ENCODE results near the gene WDR55. TPM values are rescaled to one million over a fixed set of nuclear protein-coding genes. Genes with fewer than 3 reads are reported as not detected.

The WDR55 gene
- total and polyA plus RNA-seq, 2 of the 4 experiments (the other 2 are of a cell fraction) = 19.0 to 20.4 TPM

- Histone ChIP-seq H3K4ac (ENCODE audit: low read depth, low read length) (no peak overlapping the region), H4K8ac (ENCODE audit: low read depth in 2 of 2, low read length in 2 of 2) (no peak overlapping the region), H3K4me1 (ENCODE audit: control insufficient read depth, insufficient read depth, low read length) (peaks cover 3% of the 10 kb centered on the region; the same call in 1 of the 2 replicates), H3K9me1 (ENCODE audit: insufficient read depth, low read length) (0 out of 2 replicates have a peak, but pooled peaks cover 3% of the 10 kb centered on the region), H3K23ac (ENCODE audit: low read depth, low read length) (no peak overlapping the region), H3K27me3 (ENCODE audit: control insufficient read depth, insufficient read depth, low read length) (no peaks in the 10 kb centered on the region), H3K4me2 (ENCODE audit: low read depth, low read length) (no peak overlapping the region), H2BK20ac (ENCODE audit: low read depth, low read length) (no peak overlapping the region), H3K79me1 (ENCODE audit: low read depth in 1 of 2, low read length in 2 of 2) (peaks cover 38 to 47% of the 10 kb centered on the region in 2 experiments), H2BK5ac (ENCODE audit: low read depth, low read length, poor library complexity, severe bottlenecking) (no peak overlapping the region), H4K91ac (ENCODE audit: insufficient read depth, low read depth, low read length) (no peak overlapping the region), H4K5ac (ENCODE audit: low read depth, low read length) (no peak overlapping the region), H3K36me3 (ENCODE audit: control insufficient read depth, insufficient read depth, low read length) (peaks cover 45% of the 10 kb centered on the region), H3K56ac (ENCODE audit: extremely low read depth, insufficient read depth, low read length) (no peak overlapping the region), H3K18ac (ENCODE audit: low read depth, low read length) (no peak overlapping the region), H3K27ac (ENCODE audit: insufficient read depth, low read length) (no peak overlapping the region), H2BK120ac (ENCODE audit: low read depth, low read length) (no peak overlapping the region), H2AFZ (replicated peaks; ENCODE audit: low read length, poor library complexity) (no peak overlapping the region), H4K20me1 (ENCODE audit: insufficient read depth, low read length) (no peaks in the 10 kb centered on the region), H2AK5ac (ENCODE audit: low read depth, low read length) (no peak overlapping the region), H3K14ac (replicated peaks; ENCODE audit: low read depth, low read length) (no peak overlapping the region), H2BK15ac (ENCODE audit: low read depth, low read length) (no peak overlapping the region), H2AK9ac (replicated peaks; ENCODE audit: low read depth, low read length, poor library complexity) (no peak overlapping the region), H3K9me3 (ENCODE audit: control insufficient read depth, insufficient read depth, low read length) (no peaks in the 10 kb centered on the region), H3K4me3 (ENCODE audit: insufficient read depth, low read depth, low read length) (no peak overlapping the region), H3K9ac (ENCODE audit: low read depth, low read length) (no peak overlapping the region)
- intact Hi-C loops (cut with micrococcal nuclease) (loop anchor here (10.0 kb wide), 1 partner anchor 452 kb away; no protein-coding TSS in a partner anchor), dilution Hi-C loops (cut with HindIII; ENCODE audit: low sequenced_read_pairs, unreplicated experiment) (no loop called here), in situ Hi-C loops (cut with MboI; ENCODE audit: low sequenced_read_pairs) (loop anchor here (25.0 kb wide), 1 partner anchor 890 kb away; no protein-coding TSS in a partner anchor)
- DNase-seq = no peak
- WGBS, 2 experiments (ENCODE audit: extremely low coverage in 2 of 2, insufficient read length in 1 of 2) = no CpG with 5 or more reads among the region's 4 CpGs
- CTCF ChIA-PET = no interaction called here
- BruUV-seq (replicated peaks) = no TSS peak
- ATAC-seq (ENCODE audit: low read depth) = no peak
- POLR2A ChIA-PET (ENCODE audit: unreplicated experiment) = no interaction called here
- TF ChIP-seq CTCF (conservative IDR thresholded peaks at IDR 0.05; ENCODE audit: low read depth, low read length) = no peak
Measured at GRCh38 chr5:140696891-140697492, 32.3 kb downstream of the WDR55 start.
